Keratinocyte (primary cell): Measurements from ENCODE around the gene TEX19.

ENCODE experiments used
- CTCF ChIP-seq, 3 experiments: IDR thresholded peaks in 1 of 3; conservative IDR thresholded peaks in 1 of 3; optimal IDR thresholded peaks in 1 of 3; 2 replicates in 2 of 3; 3 replicates in 1 of 3; pipeline versions ENCODE3 to v1.5.1; 2011; ENCODE audit warnings: low read length in 3 of 3, mild to moderate bottlenecking in 3 of 3, moderate library complexity in 2 of 3, control low read depth in 1 of 3, inconsistent platforms in 1 of 3; ENCODE audit not compliant: insufficient read depth in 2 of 3; ENCODE audit errors: extremely low read depth in 1 of 3
- EZH2 ChIP-seq: IDR thresholded peaks from one replicate; pipeline ENCODE4 v1.6.1; 2012; ENCODE audit warnings: inconsistent platforms, mild to moderate bottlenecking, low read length, moderate library complexity

- TF ChIP-seq CTCF (optimal IDR thresholded peaks at IDR 0.05 in 1 of 3, IDR thresholded peaks at IDR 0.05 in 1 of 3, conservative IDR thresholded peaks at IDR 0.05 in 1 of 3; ENCODE audit: extremely low read depth in 1 of 3, insufficient read depth in 2 of 3, low read length in 3 of 3) (no peak), EZH2 (no peak)
Observed at GRCh38 chr17:82330322-82331239, 28.5 kb upstream of the TEX19 start.
